ENCODE data around the gene PDE11A.
A peak's percentile ranks its signal among the peaks of the same experiment; 100 is the strongest.

Gene PDE11A

DNA sequence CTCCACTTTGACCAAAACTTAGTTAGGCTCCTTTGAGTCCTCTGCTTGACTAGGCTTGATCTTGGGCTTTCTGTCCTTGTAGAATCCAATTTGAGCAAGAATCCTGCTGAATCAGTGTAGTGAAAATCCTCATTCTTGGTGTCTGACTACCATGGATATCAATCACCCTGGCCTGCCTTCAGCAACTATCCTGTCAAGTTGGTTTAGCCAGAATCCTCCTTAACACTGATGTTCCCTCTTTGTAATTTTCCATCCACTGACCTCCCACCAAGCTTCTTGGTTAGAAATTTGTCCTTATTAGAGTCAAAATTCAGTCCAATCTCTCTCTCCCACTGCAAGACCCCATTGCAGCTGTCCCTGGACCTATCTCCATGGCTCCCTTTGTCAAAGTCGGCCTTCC, 39.2 kb upstream of the PDE11A start:
- TF ChIP-seq CTCF (conservative IDR thresholded peaks at IDR 0.05; ENCODE audit: control insufficient read depth, insufficient read depth, low read depth, low read length), result no peak
- no peak overlapping the region for H3K4me3 ChIP-seq (ENCODE audit: control insufficient read depth, low read depth, low read length)
- DNase-seq (ENCODE audit: low read depth), result no peak

GRCh38 chr2:178110681-178111080, 38.1 kb upstream of the PDE11A start:
- TF ChIP-seq CTCF (conservative IDR thresholded peaks at IDR 0.05; ENCODE audit: control insufficient read depth, insufficient read depth, low read depth, low read length), result no peak
- no peak for DNase-seq (ENCODE audit: low read depth)
- H3K4me3 ChIP-seq (ENCODE audit: control insufficient read depth, low read depth, low read length), result no peak overlapping the region

DNA sequence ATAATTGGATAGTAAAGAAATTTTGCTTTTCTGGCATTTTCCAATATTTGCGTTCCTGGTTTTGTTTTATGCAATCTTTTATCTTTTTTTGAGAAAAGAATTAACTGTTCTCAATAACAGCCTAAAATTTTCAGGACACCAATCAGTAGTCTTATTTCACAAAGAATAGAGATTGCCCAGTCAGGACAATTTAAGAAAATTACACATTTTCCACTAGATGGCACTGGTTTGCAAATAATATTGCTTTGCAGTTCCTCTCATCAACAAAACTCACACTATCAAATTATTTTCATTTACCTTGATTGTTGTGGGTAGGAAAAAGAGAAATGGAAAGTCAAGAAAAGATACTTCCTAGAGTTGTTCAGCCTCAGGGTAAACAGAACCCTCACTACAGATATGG, 37.2 kb upstream of the PDE11A start:
- peak; percentile 58 for DNase-seq (ENCODE audit: low read depth)
- no peak overlapping the region for H3K4me3 ChIP-seq (ENCODE audit: control insufficient read depth, low read depth, low read length)
- TF ChIP-seq CTCF (conservative IDR thresholded peaks at IDR 0.05; ENCODE audit: control insufficient read depth, insufficient read depth, low read depth, low read length), result peak; percentile 58

DNA sequence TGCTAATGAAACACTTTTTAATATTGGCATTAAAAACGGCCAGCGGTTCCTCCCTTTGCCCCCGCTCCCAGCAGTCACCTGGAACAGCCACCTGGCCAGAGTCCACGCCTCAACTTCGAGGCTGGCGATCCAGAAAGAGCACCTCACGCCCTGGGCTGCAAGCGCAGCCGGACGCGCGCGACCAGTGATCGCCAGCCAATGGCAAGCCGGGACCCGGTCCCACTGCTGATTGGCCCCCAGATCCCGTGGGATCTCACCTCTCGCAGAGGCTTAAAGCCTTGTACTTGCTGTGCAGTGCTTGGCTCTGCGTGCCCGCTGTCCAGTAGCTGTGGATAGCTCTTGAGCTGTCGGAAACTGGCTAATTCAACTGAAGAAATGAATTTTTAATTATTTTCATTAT, 35.6 kb upstream of the PDE11A start:
- TF ChIP-seq CTCF (conservative IDR thresholded peaks at IDR 0.05; ENCODE audit: control insufficient read depth, insufficient read depth, low read depth, low read length), result no peak
- DNase-seq (ENCODE audit: low read depth), result no peak
- H3K4me3 ChIP-seq (ENCODE audit: control insufficient read depth, low read depth, low read length), result no peak overlapping the region

DNA sequence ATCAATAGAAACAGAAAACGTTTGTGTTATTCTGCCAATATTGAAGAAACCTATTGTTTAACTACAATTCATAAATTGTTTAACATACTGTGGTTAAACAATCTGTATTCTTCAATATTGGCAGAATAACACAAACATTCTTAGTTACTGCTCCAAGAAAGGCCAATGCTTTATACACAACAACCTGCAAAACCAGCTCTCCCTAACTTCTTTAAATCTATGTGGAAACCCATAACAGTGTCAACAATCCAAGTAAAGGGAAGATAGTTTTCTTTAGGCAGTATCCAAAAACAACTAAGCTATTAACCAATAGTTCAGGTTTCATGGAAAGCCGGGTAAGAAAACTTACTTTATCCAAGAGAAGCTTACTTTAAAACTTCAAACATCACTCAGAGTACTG, 33.5 kb upstream of the PDE11A start:
- no peak for DNase-seq (ENCODE audit: low read depth)
- no peak for TF ChIP-seq CTCF (conservative IDR thresholded peaks at IDR 0.05; ENCODE audit: control insufficient read depth, insufficient read depth, low read depth, low read length)
- no peak overlapping the region for H3K4me3 ChIP-seq (ENCODE audit: control insufficient read depth, low read depth, low read length)

- TF ChIP-seq CTCF (conservative IDR thresholded peaks at IDR 0.05; ENCODE audit: control insufficient read depth, insufficient read depth, low read depth, low read length), result no peak
- no peak for DNase-seq (ENCODE audit: low read depth)
- H3K4me3 ChIP-seq (ENCODE audit: control insufficient read depth, low read depth, low read length), result no peak overlapping the region
Observed at GRCh38 chr2:178105566-178105965, 33.0 kb upstream of the PDE11A start.

Data from fibroblast of mammary gland (primary cell).